Loucy (cell line): ENCODE results near the gene YWHAE.
"Not testable (repeated sequence)": the region's sequence is repeated elsewhere in the genome, so short reads cannot be mapped to it uniquely, and the experiment has no call there.

Experiments
- EZH2phosphoT487 ChIP-seq: fragments of 200-600 bp; IDR thresholded peaks from 2 replicates; pipeline ENCODE4 v1.6.1; 2018; ENCODE audit warnings: antibody characterized with exemption, mild to moderate bottlenecking, moderate library complexity, borderline replicate concordance
- TF ChIP-seq, protein P1 (sequence below): fragments of 200-600 bp; sonication (generic); conservative IDR thresholded peaks from 2 replicates; pipeline ENCODE4 v1.5.1; 2014; ENCODE audit warnings: mild to moderate bottlenecking, antibody characterized with exemption, low read length

DNA sequence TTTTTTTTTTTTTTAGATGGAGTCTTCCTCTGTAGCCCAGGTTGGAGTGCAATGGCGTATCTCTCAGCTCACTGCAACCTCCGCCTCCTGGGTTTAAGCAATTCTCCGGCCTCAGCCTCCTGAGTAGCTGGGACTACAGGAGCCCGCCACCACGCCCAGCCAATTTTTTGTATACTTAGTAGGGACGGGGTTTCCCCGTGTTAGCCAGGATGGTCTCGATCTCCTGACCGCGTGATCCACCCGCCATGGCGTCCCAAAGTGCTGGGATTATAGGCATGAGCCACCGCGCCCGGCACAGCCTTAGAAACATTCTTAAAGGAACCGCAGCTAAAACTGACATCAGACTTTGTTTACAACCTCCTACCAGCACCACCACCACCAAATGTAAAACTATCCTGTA, 47.5 kb downstream of the YWHAE start:
- TF ChIP-seq, protein P1, sequence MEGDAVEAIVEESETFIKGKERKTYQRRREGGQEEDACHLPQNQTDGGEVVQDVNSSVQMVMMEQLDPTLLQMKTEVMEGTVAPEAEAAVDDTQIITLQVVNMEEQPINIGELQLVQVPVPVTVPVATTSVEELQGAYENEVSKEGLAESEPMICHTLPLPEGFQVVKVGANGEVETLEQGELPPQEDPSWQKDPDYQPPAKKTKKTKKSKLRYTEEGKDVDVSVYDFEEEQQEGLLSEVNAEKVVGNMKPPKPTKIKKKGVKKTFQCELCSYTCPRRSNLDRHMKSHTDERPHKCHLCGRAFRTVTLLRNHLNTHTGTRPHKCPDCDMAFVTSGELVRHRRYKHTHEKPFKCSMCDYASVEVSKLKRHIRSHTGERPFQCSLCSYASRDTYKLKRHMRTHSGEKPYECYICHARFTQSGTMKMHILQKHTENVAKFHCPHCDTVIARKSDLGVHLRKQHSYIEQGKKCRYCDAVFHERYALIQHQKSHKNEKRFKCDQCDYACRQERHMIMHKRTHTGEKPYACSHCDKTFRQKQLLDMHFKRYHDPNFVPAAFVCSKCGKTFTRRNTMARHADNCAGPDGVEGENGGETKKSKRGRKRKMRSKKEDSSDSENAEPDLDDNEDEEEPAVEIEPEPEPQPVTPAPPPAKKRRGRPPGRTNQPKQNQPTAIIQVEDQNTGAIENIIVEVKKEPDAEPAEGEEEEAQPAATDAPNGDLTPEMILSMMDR, result not testable (repeated sequence)
- not testable (repeated sequence) for TF ChIP-seq EZH2phosphoT487
